NOMO-1 (cell line): ENCODE measurements around the gene KIF5A.
"Not testable (repeated sequence)": the region's sequence is repeated elsewhere in the genome, so short reads cannot be mapped to it uniquely, and the experiment has no call there.

Experiments
- DNase-seq, 2 experiments: peaks; one replicate each; lab custom pipeline; 2025; ENCODE audit not compliant: unreplicated experiment in 2 of 2; lab: John Stamatoyannopoulos, UW

The KIF5A gene

GRCh38 chr12:57617942-57618341 is 68.1 kb downstream of the KIF5A start:
- DNase-seq, result no peak

- DNase-seq, result not testable (repeated sequence)
These were observed 68.6 kb downstream of the KIF5A start for GRCh38 chr12:57618431-57618830.

GRCh38 chr12:57618966-57619433 is 69.2 kb downstream of the KIF5A start:
- DNase-seq, result no peak

- no peak for DNase-seq
These were observed 69.8 kb downstream of the KIF5A start for GRCh38 chr12:57619434-57620244.

GRCh38 chr12:57620245-57620935 is 70.5 kb downstream of the KIF5A start:
- DNase-seq, result no peak

GRCh38 chr12:57620936-57621496 is 71.2 kb downstream of the KIF5A start:
- peak in 1 of 2 experiments; percentile 30 for DNase-seq

- DNase-seq, result peak in 1 of 2 experiments; percentile 14
These were observed 71.9 kb downstream of the KIF5A start for GRCh38 chr12:57621497-57622292.

GRCh38 chr12:57622293-57623245 is 72.7 kb downstream of the KIF5A start:
- DNase-seq, result no peak

GRCh38 chr12:57623385-57623784 is 73.5 kb downstream of the KIF5A start:
- DNase-seq, result no peak

- no peak for DNase-seq
These were observed 74.1 kb downstream of the KIF5A start for GRCh38 chr12:57623811-57624390.

GRCh38 chr12:57624441-57625220 is 74.8 kb downstream of the KIF5A start:
- DNase-seq, result no peak

GRCh38 chr12:57625261-57626032 is 75.6 kb downstream of the KIF5A start:
- no peak for DNase-seq

GRCh38 chr12:57626111-57626920 is 76.5 kb downstream of the KIF5A start:
- no peak for DNase-seq

- no peak for DNase-seq
These were observed 77.1 kb downstream of the KIF5A start for GRCh38 chr12:57626921-57627445.

GRCh38 chr12:57627501-57628279 is 77.8 kb downstream of the KIF5A start:
- DNase-seq, result no peak
